ENCODE data around the gene AK8.

Gene AK8

DNA sequence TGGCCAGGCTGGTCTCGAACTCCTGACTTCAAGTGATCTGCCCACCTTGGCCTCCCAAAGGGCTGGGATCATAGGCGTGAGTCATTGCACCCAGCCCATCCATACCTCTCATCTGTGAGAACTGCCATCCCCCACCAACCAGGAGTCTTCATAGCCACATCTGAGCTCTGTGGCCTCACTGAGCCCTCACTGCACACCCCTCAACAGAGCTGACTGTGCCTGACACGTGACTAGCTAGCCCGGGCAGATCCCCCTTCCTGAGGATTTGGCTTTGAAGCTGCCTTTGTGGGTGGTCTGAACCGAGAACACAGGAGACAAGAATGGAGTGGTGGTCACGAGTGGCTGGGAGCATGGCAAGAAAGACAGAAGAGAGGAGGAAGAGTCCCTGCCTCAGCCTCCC, 15.6 kb downstream of the AK8 start:
- CTCF ChIA-PET = no interaction called here
- POLR2A ChIA-PET (ENCODE audit: low non-redundant PET) = no interaction called here
- no peak for DNase-seq (ENCODE audit: low spot score)
- H3K27ac ChIP-seq = no peak overlapping the region
- TF ChIP-seq, protein P1, sequence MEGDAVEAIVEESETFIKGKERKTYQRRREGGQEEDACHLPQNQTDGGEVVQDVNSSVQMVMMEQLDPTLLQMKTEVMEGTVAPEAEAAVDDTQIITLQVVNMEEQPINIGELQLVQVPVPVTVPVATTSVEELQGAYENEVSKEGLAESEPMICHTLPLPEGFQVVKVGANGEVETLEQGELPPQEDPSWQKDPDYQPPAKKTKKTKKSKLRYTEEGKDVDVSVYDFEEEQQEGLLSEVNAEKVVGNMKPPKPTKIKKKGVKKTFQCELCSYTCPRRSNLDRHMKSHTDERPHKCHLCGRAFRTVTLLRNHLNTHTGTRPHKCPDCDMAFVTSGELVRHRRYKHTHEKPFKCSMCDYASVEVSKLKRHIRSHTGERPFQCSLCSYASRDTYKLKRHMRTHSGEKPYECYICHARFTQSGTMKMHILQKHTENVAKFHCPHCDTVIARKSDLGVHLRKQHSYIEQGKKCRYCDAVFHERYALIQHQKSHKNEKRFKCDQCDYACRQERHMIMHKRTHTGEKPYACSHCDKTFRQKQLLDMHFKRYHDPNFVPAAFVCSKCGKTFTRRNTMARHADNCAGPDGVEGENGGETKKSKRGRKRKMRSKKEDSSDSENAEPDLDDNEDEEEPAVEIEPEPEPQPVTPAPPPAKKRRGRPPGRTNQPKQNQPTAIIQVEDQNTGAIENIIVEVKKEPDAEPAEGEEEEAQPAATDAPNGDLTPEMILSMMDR (conservative IDR thresholded peaks at IDR 0.05; ENCODE audit: low read depth) = no peak

DNA sequence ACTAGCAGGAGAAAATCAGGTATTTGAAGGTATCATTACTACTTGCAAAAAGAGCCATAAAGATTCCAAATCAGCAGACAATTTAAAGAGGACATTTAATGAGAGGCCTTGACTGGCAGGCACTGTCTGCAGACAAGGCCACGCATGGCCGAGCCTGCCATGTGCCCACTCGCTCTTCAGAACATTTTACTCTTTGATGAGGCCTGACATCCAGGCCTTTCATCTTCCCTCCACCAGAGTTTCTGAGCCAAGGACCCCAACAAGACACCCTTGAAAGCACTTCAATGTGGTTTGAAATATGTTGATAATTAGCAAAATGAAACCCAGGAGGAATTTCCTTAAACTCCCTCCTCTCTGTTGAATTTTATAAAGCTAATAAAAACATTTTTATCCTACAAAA, 16.4 kb downstream of the AK8 start:
- no peak for DNase-seq (ENCODE audit: low spot score)
- TF ChIP-seq, protein P1 (conservative IDR thresholded peaks at IDR 0.05; ENCODE audit: low read depth) = no peak
- H3K27ac ChIP-seq = no peak overlapping the region
- ChIA-PET POLR2A (ENCODE audit: low non-redundant PET) (interaction anchor here (0.6 kb wide), 1 partner anchor 109 kb away, joined by 3 read pairs; no protein-coding TSS in a partner anchor), CTCF (interaction anchor here (0.7 kb wide), 1 partner anchor 905 kb away, joined by 3 read pairs; no protein-coding TSS in a partner anchor)

DNA sequence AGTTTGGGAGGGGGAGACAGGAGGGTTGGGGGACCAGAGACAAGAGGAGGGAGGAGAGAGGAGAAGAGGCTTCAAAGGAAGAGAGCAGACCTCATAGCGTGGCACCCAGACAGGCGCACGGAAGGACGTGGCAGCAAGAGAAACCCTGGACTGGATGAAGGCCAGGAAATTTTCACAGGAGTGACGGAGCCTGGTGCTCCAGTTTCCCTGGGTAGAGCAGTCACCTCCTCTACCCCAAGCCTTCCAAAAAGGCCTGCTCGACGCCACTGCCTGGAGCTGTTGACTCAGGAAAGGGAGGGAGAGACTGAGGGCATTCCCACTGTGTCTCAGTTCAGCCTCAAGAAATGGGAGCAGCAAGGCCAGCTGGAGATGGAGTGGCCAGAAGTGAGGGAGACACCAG, 19.3 kb downstream of the AK8 start:
- TF ChIP-seq, protein P1 (conservative IDR thresholded peaks at IDR 0.05; ENCODE audit: low read depth) = no peak
- ChIA-PET CTCF (no interaction called here), POLR2A (ENCODE audit: low non-redundant PET) (no interaction called here)
- no peak for DNase-seq (ENCODE audit: low spot score)
- H3K27ac ChIP-seq = no peak overlapping the region

DNA sequence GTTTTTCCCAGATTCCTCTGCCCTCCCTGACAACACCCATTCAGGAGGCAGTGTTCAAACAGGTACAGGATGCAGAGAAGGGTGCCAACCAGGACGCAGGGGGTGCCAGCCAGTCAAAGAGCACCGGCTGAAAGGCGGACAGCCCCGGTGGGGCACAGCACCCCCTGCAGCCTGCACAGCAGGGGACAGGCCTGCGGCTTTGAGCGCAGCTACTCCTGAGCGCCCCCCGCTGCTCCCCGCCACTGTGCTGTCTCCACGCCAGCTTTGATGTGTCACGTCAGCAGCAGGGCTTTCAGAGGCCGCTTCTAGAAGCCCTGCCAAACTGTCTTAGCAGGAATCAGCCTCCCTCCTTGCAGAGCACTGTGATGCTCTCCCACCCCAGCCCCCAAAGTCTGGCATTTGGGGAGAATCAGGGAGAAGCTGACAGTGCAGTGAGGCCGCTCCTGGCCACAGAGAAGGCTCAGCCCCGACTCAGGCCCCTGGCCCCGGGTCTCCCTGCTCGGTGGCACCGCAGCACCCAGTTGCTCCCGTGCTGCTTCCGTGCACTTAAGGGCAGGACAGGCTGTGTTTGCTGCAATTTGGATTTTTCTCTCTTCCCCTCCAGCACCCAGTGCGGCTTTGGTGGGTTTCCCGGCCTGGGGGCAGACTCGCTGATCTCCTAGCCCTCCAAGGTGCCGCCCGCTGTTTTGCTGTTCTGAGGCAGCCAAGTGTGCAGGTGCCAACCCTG, 20.3 kb downstream of the AK8 start:
- ChIA-PET CTCF (interaction anchor here (1.4 kb wide), 1 partner anchor 15 kb away, joined by 4 read pairs; no protein-coding TSS in a partner anchor), POLR2A (ENCODE audit: low non-redundant PET) (no interaction called here)
- no peak overlapping the region for H3K27ac ChIP-seq
- TF ChIP-seq, protein P1 (conservative IDR thresholded peaks at IDR 0.05; ENCODE audit: low read depth) = no peak
- no peak for DNase-seq (ENCODE audit: low spot score)

DNA sequence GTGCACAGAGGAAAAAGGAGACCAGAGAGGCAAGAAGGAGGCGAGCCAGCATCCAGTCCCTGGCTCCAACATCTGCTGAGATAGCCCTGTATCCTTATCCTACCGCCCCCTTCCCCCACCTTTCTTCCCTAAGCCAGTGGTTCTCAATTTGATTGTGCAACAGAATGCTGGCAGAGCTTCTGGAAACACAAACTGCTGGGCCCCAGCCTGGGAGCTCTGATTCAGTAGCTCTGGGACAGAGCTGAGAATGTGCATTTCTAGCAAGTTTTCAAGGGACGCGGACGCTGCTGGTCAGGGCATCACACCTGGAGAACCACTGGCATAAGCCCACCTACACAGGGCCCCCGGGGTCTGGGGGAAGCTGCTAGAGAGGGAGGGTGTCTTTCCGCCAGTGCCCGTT, 21.1 kb downstream of the AK8 start:
- TF ChIP-seq, protein P1 (conservative IDR thresholded peaks at IDR 0.05; ENCODE audit: low read depth) = no peak
- POLR2A ChIA-PET (ENCODE audit: low non-redundant PET) = no interaction called here
- no peak overlapping the region for H3K27ac ChIP-seq
- CTCF ChIA-PET = interaction anchor here (1.4 kb wide), 1 partner anchor 14 kb away, joined by 4 read pairs; no protein-coding TSS in a partner anchor
- no peak for DNase-seq (ENCODE audit: low spot score)

DNA sequence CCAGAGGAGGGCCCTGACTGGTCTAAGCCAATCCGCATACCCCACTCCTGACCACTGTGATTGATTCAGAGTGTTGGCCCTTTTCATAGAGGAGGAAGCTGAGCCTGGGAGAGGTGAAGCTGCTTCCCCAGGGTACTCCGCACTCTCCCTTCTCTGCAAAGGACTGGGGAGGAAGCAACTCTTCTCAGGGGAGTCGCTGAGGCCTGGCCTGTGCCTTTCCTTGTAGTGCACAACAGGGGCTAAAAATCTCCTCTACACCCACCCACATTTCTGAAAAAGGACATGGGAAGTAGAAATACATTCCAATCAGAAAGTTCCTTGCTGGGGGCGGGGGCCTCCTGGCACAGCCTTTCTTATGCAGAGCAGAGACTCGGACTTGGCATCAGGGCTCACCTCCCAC, 22.2 kb downstream of the AK8 start:
- TF ChIP-seq, protein P1 (conservative IDR thresholded peaks at IDR 0.05; ENCODE audit: low read depth) = no peak
- DNase-seq (ENCODE audit: low spot score) = no peak
- no peak overlapping the region for H3K27ac ChIP-seq
- CTCF ChIA-PET = no interaction called here
- POLR2A ChIA-PET (ENCODE audit: low non-redundant PET) = no interaction called here

Data from RWPE1 (cell line).